Umbilical cord (tissue), 2 donors: ENCODE measurements around the gene S100A7A. TPM values are rescaled to one million over a fixed set of nuclear protein-coding genes. Genes with fewer than 3 reads are reported as not detected.
"Not testable (repeated sequence)": the region's sequence is repeated elsewhere in the genome, so short reads cannot be mapped to it uniquely, and the experiment has no call there.

Experiments
- DNase-seq: peaks from one replicate; pipeline ENCODE4 v3.0.0-alpha.2; 2015; ENCODE audit warnings: low spot score
- total RNA-seq: library from RNA; depleted of rRNA; stranded (reverse); fragments of >200 nt; gene quantifications from one replicate; pipeline ENCODE4 v1.2.3, GENCODE V29; 2014; ENCODE audit warnings: low replicate concordance; ENCODE audit not compliant: insufficient read depth

Gene S100A7A
- total RNA-seq, 1 donor from 2014 or later, result 2.9 TPM

DNA sequence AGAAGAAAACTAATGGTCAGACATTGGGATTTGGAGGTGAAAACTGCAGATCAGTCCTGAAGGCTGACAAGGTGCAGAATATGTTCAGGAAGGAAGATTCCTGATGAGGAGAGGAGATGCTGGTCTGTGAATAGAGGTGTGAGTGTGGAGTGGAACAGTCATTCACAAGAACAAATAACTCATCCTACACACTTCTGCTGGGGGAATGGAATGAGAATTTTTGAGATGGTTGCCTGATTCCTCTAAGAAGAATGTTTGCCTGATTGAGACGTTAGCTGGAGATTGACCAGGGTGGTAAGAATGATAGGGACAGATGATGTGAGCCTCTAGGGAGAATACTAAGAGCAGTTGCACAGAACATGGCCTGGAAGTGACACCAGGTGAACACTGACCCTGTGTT is 40.1 kb downstream of the S100A7A start:
- DNase-seq, result no peak

DNA sequence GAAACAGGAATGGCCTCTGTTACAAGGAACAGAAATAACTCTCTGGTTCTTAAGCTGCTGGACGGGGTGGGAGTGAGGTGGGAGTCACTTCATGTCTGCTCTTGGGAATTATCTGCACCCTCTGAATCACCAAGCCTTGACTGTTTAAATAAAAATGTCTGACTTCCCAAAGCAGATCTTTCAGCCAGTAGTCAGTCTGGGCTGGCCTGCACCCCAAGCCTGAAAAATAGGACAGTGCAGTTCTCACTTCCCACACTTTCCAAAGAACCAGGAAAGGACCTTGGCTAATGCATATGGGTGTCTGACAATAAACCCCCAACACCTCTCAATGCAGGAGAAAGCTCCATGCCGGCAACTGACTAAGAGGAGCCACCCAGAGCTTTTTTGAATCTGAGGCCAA is 43.3 kb downstream of the S100A7A start:
- no peak for DNase-seq

DNA sequence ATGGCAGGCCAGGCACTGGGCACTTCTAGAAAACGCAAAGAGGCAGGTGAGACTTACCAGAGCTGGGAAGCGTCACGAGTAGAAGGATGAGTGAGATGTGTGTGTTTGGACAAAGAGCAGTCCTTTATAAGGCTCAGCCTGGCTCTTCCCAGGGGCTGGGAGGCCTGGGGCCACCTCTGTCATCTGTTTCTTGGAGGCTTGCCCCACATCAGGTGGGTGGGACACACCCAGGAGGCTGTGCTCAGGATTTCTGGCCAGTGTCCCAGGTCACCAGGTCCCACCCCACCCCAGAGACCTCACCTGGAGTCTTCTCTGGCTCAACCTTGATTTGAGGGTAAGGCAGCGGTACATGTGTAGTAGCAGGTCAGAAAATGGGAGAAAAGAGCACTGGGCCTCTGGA is 44.2 kb downstream of the S100A7A start, which contains the start of gene S100A7:
Gene S100A7, minus strand, starts transcription at position 101 of the 400 bp plus-strand sequence. CDS start 1,638 bp downstream, outside the sequence.
- no peak for DNase-seq

DNA sequence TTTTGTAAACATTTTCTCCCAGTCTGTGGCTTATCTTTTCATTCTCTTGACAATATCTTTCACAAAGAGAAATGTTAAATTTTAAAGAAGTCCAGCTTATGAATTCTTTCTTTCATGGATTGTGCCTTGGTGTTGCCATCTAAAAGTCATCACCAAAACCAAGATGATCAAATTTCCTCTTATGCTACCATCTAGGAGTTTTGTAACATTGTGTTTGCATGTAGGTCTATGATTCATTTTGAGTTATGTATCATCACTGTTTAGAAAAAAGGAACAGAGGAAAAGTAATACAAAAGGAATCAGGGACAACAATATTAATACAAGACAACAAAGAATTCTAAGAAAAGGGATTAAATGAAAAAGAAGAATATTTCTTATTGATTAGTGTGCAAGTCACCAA is 46.4 kb downstream of the S100A7A start:
- not testable (repeated sequence) for DNase-seq

DNA sequence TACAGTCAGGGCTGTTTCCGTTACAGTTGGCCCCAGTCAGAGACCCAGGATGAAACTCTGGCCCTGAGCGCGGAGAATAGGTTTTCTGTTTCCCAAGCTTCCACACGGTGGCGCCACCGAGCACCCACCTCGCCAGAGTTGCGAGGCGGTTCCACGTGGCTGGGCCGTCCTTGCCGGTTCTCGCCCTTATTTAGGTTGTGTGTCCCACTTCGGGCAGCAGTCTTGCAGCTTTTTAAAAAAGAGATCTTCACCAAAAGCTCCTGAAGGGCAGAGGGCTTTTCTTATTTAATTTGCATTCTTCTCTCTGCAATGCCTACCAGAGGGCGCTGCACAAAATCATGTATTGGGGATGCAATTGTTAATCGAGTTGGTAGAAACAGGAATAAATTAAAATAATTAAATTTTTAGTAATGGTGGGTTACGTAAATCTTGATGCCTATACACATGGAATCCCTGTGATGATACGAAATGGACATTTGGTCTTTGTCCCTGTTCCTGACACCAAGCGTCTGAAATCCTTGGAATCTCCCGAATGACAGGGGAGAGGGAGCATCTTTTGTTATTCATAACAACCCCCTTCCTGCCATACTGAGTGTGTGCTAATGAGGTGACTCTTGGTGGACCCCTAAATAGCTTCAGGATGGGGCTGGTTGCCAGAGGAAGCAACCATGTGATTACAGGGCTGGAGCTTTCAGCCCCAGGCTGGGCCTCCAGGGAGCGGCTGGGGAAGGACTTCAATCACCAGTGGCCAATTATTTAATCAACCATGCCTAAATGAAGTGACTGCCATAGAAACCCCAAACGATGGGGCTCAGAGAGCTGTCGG is 49.7 kb downstream of the S100A7A start:
- no peak for DNase-seq

DNA sequence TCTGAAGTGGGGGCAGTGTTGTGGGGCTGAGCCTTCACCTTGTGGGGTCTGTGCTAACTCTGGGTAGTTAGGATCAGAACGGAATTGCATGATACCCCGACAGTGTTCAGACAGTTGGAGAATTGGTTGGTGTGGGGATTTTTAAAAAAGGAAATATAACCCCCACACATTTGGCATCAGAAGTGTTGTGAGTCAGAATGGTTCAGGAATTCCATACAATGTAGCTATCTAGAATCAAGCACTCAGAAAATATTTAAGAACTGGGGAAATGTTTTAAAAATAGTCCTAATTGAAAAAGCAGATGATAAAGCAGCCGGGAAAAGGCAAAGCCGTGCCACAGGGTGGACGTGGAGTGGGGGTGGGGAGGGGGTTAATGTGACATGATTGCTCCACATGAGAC is 50.6 kb downstream of the S100A7A start:
- DNase-seq, result no peak

DNA sequence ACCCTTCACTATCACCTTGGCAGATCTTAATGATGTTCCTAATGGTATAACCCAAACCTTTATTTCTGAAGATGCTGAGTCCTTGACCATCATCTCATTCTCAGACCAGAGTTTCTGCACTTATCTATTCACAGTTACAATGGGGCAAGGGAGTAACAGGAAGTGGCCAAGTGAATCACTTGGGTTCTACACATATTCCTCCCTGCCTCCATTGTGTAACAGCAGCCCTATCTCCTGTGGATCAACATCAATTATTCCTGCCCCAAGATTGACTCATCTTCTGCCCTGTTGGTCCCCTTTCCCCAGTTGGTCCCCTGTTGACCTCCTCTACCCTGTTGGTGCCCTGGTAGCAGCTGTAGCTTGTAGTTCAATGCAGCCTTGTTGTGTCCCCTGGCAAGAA is 54.4 kb downstream of the S100A7A start:
- DNase-seq, result no peak

Other genes starting within 250 kb of the S100A7A start
- gene LELP1, start 213.1 kb upstream of the S100A7A start, total RNA-seq, result not detected
- 8.2 TPM for gene PRR9, start 198.9 kb upstream of the S100A7A start, total RNA-seq
- gene LORICRIN, start 156.8 kb upstream of the S100A7A start, total RNA-seq, result not detected
- gene PGLYRP3, start 103.6 kb upstream of the S100A7A start, total RNA-seq, result not detected
- gene PGLYRP4, start 67.7 kb upstream of the S100A7A start, total RNA-seq, result 0.48 TPM
- gene S100A9, start 58.7 kb upstream of the S100A7A start, total RNA-seq, result 224 TPM
- gene S100A12, start 40.9 kb upstream of the S100A7A start, total RNA-seq, result not detected
- 16.6 TPM for gene S100A8, start 25.4 kb upstream of the S100A7A start, total RNA-seq
- not detected for gene S100A7, start 44.1 kb downstream of the S100A7A start, total RNA-seq
- 216 TPM for gene S100A6, start 119.5 kb downstream of the S100A7A start, total RNA-seq
- gene S100A5, start 124.4 kb downstream of the S100A7A start, total RNA-seq, result not detected
- 122 TPM for gene S100A4, start 129.3 kb downstream of the S100A7A start, total RNA-seq
- not detected for gene S100A3, start 132.7 kb downstream of the S100A7A start, total RNA-seq
- 20.7 TPM for gene S100A2, start 149.3 kb downstream of the S100A7A start, total RNA-seq
- 40.0 TPM for gene S100A16, start 196.6 kb downstream of the S100A7A start, total RNA-seq
- gene S100A14, start 199.8 kb downstream of the S100A7A start, total RNA-seq, result 29.6 TPM
- 26.5 TPM for gene S100A13, start 211.0 kb downstream of the S100A7A start, total RNA-seq
- 0.24 TPM for gene S100A1, start 211.9 kb downstream of the S100A7A start, total RNA-seq
- gene CHTOP, start 217.5 kb downstream of the S100A7A start, total RNA-seq, result 30.6 TPM
- 36.6 TPM for gene SNAPIN, start 242.2 kb downstream of the S100A7A start, total RNA-seq